SKM-1 (cell line): ENCODE data around the gene IGLL5.

Source experiments
- DNase-seq: peaks from one replicate; lab custom pipeline; 2025; ENCODE audit not compliant: unreplicated experiment; lab: John Stamatoyannopoulos, UW

The IGLL5 gene

DNA sequence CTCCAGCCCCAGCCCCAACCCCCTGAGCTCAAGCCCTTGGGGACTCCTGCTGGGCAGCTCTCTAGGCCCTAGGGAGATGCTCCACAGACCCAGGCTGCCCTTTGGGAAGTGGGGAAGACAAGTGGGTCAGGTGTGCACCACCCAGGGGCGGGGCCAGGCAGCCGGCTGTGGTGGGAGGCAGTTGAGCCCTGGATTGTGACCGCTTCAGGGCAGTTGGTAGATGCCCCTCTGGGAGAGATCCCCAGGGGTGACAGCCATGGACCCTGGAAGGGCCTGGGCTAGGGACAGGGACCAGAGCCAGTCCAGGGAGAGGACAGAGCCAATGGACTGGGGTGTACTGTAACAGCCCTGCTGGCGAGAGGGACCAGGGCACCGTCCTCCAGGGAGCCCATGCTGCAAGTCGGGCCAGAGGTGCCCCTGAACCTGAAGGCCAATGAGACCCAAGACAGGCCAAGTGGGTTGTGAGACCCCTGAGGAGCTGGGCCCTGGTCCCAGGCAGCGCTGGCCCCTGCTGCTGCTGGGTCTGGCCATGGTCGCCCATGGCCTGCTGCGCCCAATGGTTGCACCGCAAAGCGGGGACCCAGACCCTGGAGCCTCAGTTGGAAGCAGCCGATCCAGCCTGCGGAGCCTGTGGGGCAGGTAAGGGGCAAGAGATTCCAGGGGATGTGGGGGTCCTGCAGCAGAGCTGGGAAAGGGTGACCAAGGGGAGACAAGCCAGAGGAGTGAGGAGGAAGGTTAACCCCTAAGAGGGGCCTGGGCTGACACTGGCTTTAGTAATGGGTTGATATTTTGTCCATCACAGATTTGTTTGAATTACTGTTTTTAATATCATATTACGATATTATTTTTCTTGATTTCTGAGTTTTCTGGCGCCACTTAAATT, at the start of gene IGLL5:
Gene IGLL5, plus strand, starts transcription at position 196 of the 883 bp plus-strand sequence. Its CDS starts 238 bp downstream, at position 434.
- DNase-seq, result no peak

DNA sequence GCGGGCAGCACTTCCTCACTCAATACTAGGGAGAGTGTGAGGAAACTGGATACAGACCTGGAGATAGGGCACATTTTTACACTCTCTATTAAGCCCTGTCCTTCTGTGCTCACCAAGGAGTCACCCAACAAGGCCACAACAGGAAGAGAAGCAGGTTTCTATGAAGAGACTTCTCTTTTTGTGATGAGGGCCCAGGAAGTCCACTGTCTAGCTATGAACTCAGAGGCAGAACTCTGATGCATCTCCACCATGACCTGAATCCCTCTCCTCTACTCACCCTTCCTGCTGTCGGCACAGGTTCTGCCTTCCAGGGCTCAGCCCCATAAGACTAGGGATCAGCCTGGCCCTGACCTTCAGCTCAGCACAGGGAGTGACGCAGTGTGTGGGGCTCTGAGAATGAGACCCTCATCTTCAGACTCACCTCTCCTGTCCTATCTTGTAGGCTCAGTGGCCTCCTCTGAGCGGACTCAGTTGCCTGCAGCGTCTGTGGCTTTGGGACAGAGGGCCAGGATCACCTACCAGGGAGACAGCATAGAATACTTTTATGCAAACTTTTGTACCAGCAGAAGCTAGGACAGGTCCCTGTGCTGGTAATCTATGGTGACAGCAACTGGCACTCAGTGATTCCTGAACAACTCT, 49.3 kb upstream of the IGLL5 start:
- DNase-seq, result peak; percentile 22

DNA sequence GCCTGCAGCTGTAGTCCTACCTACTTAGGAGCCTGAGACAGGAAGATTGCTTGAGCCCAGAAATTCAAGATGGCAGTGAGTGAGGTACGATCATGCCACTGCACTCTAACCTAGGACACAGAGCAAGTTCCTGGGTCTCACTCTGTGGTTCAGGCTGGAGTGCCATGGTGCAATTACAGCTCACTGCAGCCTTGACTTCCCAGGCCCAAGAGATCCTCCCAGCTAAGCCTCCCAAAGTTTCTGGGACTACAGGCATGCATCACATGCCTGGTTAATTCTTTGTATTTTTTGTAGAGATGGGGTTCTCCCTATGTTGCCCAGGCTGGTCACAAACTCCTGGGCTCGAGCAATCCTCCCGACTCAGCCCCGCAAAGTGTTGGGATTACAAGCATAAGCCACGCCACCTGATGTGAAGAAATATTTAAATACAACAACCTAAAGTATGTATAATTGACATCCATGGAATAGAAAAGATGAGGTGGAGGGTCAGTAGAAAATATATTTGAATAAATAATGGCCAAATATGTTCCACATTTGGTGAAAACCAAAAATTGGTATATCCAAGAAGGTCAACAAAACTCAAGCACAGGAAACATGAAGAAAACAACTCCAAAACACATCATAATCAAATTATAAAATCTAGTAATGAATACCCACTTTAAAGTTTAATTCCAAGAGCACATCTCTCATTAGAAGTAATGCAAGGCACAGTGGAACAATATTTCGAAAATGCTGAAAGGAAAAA, 47.9 kb upstream of the IGLL5 start:
- no peak for DNase-seq

DNA sequence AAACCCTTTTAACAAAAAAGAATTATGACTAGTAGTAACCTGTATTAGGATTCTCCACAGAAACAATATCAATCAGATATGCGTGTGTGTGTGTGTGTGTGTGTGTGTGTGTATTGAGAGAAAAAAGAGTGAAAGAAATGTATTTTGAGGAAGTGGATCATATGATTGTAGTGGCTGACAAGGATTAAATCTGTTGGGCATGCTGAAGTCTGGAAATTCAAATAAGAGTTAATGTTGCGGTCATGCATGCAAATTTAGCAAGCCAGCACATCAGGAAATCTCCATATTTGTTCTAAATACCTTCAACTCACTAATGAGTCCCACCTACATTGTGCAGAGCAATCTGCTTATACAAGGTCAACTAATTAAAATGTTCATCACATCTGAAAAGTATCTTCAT, 46.8 kb upstream of the IGLL5 start:
- no peak for DNase-seq

DNA sequence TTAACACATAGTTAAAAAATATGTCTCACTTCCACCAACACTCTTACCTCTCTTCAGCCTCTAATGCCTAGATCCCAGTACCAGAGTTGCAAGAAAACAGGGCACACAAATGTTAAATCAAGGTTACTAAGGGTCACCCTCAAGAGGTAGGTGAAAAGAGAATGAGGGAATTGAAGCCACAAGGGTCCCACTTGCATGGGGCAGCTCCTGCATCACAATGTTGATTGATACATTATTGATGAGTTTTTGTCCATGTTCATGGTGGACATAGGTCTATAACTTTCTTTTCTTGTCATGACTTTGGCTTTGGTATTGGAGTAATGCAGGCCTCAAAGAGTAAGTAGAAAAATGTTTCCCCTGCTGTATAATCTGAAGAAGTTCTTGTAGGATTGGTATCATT, 46.0 kb upstream of the IGLL5 start:
- DNase-seq, result no peak

DNA sequence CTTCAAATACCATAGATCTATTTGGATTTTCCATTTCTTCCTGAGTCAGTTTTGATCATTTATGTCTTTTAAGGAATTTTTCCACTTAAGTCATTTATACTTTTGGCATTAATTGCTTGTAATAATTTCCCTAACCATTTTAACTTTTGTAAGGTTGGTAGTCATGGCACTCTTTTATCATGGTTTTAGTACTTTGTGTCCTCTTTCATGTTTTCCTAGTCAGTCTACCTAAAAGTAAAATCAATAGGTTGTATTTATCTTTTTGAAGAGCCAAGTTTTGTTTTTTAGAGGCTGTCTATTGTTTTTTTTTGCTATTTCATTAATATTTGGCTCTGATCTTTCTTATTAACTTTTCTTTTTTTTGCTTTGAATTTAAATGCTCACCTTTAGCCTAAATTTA, 45.5 kb upstream of the IGLL5 start:
- no peak for DNase-seq

DNA sequence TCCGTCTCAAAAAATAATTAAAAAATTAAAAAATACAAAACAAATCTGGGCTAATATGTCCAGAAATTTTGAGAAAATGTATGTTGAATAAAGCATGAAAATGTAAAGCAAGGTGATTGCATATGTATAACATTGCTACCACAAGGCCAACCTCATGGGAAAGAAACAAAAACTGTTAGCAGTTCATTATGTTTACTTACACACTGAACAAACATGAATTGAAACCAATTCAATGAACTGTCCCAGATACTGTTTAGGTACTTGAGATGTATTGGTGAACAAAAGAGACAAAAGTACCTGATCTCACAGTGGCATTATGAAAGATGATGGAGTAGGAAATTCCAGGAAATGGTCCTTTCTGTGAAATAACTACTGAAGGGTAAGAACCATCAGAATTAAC, 43.8 kb upstream of the IGLL5 start:
- DNase-seq, result no peak

DNA sequence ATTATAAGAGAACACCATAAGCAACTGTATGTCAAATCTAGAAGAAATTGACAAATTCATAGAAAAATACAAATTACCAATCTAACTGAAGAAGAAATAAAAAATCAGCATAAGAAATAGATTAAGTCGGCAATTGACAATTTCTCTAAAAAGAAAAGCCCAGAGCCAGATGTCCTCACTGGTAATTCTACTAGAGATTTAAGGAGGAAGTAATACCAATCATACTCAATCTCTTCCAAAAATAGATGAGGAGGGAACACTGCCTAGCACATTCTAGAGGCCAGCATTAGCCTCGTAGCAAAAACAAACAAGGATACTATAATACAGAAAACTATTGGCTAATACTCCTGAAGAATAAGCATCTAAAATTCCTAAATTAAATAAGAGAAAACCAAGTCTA, 40.4 kb upstream of the IGLL5 start:
- DNase-seq, result no peak

DNA sequence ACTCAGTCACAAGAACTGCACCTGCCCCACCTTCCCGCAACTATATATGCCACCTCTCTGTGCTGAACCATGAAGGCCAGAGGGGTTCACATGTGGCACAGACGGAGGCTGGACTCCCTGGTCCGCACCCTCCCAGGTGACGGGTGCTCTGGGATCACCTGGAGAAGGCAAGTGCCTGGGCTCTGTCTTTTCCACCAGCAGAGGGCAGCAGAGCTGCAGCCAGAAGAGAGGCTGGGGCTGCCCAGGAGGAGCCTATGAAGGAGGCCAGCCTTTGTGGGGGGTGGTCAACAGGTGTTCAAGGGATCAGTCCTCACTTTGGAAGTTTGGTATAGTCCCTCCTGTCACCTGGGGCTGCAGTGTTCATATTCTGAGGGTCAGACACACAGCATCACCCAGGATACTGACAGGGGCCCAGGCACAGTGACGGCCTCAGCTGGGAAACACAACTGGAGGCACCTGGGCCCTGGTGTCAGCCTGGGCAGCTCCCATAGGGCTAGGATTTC, 39.2 kb upstream of the IGLL5 start:
- DNase-seq, result no peak

DNA sequence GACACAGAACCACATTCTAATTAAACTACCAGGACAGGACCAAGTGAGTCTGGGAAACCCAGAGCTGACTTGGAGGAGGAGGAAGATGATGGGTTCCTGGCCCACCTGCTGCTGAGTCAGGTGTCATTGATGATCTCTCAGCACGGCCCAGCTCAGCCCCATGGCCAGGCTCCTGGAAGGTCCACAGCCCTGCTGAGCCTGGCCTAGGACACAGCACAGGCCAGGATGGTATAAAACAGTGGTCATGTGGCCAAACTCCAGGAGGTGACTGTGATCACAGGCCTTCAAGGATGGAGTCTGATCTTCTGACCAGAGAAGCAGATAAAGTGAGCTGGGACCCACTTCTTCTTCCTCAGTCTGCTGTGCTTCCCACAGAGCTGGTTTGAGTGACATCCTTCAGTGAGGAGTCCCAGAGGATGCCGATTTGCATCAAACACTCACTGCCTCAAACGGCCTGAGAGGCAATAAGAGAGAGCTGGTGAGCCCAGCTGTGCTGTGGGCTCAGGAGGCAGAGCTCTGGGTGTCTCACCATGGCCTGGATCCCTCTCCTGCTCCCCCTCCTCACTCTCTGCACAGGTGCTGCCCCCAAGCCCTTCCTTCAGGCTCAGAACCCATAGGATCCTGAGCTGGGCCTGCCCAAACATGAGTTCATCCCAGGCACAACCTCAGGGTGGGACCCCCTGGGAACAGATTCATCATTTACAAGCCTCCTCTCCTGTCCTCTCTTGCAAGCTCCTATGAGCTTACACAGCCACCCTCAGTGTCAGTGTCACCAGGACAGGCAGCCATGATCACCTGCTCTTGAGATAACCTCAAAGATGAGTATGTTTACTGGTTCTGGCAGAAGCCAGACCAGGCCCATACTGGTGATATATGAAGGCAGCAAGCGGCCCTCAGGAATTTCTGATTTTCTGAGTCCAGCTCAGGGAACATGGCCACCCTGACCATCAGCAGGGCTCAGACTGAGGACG, 37.7 kb upstream of the IGLL5 start:
- no peak for DNase-seq

DNA sequence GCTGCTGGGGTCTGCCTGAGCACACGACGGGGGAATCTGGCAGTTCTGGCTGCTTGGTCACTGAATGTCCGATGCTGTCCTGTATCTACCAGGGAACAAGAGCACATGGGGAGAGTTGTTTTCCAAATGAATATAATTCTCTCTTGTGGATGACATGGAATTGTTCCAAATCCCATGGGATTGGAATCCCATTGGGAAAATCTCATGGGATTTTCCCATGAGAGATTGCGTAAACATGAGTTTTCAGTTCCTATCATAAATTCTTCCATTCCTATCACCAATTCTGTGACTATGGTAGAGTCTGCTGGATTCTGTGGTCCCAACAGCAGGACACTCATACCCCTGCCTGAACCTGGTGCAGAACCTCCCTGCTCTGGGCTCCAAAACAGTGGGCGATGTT, 35.6 kb upstream of the IGLL5 start:
- no peak for DNase-seq

DNA sequence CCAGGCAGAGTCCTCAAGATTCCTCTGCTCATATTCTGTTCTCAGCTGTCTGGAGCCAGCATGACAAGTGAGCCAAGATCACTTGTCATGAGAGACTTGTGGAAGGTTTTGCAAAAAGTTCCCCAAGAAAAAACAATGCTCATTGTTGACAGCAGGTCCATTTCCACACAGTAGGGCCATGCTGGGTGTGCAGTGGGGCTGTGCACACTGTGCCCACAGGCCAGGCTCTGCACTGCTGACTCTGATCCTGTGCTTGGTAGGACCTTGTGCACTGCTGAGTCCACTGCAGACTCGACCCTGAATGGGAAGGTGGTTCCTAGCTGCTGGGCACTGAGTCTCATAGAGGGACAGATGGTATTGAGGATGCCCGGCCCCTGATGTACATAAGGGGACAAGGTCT, 33.9 kb upstream of the IGLL5 start:
- DNase-seq, result no peak

DNA sequence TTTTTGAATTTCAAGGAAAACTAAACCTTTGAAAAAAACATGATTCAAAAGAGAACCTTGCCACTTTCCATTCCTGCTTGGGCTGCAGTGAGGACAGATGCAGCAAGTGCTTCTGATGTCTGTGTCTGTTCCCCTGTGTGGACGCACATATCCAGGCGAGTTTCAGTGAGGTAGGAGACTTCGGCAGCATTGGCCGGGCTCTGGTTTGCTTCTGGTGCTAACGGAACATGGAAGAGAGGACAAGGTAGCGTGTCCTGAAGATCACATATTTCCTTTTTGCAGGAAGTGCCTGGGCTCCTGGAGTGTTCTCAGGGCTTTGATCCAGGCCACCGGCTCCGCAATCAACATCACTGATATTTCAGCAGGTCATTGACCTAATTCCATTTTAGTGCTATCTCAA, 33.1 kb upstream of the IGLL5 start:
- no peak for DNase-seq

DNA sequence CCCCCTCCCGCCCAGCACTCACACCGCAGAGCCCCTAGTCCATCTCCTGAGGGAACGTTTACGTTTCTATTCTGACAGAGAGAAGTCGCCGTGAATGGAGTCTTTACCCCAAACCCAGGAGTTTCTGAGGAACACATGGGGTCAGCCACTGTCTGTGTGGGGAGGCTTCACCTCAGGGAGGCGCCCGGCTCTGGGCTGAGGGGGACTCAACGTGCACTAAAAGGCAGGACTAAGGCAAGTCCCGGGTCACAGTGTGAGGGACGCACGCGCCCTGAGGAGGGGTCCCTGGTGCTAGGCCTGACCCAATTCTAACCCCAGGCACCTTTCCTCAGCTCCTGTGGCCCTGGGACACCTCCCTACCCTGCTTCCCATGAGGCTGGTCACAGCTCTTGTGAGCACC, 32.5 kb upstream of the IGLL5 start:
- DNase-seq, result no peak

DNA sequence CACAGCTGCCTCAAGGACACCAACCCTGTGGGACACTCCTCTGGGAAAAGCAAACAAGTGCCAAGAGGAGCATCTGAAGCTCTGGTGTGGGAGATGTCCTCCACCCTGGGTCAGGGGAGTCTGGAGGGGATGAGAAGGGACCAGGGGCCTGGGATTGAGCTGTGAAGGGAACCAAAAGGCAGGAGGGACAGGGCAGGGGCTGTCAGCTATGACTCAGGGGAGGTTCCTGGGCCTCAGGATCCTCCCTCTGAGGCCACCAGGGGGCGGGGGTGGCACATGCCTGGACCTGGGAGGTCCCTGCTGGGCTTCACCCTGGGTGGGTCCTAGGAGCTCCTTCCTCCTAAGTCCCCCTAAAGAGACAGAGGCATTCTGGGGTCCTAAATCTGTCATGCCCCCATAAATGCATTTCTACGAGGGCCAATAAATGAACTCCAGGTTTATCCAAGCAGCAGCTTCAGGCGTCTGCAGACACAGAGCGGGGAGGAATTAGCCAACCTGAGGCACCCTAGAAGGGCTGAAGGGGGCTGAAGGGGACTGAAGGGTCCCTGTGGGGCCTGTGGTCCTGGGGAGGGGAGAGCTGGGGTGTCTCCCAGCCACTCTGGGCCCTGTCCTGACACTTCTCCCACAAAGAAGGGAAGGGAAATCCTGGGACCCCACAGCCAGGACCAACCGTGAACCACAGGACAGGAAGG, 31.9 kb upstream of the IGLL5 start:
- DNase-seq, result no peak

DNA sequence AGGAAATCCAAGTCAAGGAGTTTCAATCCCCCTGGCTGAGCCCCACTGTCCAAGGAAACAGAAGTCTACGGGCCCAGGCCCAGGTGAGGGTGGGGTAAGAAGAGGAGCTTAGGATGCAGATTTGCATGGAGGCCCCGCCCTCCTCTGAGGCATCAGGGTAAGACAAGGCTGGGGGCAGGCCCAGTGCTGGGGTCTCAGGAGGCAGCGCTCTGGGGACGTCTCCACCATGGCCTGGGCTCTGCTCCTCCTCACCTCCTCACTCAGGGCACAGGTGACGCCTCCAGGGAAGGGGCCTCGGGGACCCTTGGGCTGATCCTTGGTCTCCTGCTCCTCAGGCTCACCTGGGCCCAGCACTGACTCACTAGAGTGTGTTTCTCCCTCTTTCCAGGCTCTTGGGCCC, 31.3 kb upstream of the IGLL5 start:
- DNase-seq, result no peak

DNA sequence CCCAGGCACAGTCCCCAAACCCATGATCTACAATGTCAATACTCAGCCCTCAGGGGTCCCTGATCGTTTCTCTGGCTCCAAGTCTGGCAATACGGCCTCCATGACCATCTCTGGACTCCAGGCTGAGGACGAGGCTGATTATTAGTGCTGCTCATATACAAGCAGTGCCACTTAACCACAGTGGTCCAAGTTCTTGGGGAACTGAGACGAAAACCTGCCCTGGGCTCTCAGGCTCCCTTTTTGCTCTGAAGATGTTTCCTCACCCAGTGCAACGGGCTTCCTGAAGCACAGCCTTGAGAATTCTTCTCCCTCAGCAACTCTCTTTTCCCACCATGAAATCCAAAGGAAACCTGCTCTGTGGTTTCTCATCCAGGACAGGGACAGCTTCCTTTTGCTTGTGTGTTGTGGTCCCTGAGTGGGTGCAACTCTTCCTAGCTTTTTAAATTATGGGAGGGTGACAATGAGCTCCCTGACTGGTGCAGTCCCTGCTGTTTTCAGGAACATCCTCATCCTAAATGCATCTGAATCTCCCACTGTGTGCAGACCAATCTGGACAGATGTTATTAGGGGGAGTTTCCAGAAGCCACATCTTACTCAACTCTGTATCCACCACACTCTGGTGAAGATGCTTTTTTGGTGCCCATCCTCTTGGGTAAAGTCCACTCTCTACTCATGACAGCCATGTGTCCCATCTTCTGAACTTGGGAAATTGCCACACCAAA, 30.6 kb upstream of the IGLL5 start:
- no peak for DNase-seq

DNA sequence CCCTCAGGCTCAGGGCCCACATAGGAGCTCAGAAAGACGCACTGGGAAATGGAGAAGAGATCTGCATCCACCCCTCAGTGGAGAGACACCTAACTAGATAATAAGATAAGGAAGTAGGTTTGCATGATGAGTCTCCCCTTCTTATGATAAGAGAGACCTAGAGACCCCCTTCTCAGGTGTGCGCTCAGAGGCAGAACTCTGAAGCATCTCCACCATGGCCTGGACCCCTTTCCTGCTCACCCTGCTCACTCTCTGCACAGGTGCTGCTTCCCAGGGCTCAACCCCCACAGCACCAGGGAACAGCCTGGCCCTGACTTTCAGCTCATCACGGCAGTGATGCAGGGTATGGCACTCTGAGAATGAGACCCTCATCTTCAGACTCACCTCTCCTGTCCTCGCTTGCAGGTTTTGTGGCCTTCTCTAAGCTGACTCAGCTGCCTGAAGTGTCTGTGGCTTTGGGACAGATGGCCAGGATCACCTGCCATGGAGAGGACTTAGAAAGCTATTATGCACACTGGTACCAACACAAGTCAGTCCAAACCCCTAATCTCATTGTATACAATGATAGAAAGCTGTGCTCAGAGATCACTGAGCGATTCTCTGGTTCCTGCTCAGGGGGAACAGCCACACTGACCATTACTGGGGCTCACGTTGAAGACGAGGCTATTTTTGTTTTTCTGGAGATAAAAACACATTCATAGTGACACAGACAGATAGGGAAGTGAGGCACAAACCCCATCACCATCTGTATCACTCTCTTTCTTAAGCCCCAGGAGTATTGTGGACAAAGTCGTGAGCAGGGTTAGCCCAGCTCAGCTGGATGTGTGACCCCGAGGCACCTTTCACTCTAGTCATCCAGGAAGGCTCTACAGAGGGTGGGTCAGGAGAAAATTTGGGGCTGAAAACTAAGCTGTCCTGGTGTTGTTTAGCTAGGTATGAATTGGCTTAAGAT, 29.7 kb upstream of the IGLL5 start:
- no peak for DNase-seq
